Uterus (tissue), 2 donors: ENCODE data around the gene NMD3.

ENCODE experiments used
- CTCF ChIP-seq, 4 experiments: fragments of 200-600 bp in 2 of 4; fragments of 450-650 bp in 2 of 4; sonication (generic) in 2 of 4; IDR thresholded peaks; one replicate each; pipeline ENCODE4 v1.5.1; 2016 to 2019; ENCODE audit warnings: antibody characterized with exemption in 4 of 4, mild to moderate bottlenecking in 2 of 4, moderate library complexity in 1 of 4
- POLR2A ChIP-seq, 2 donors: fragments of 450-650 bp; IDR thresholded peaks; one replicate each; pipeline ENCODE4 v1.6.1; 2016; ENCODE audit warnings: antibody characterized with exemption in 2 of 2, mild to moderate bottlenecking in 1 of 2, moderate library complexity in 1 of 2

GRCh38 chr3:161208931-161209330, 12.2 kb upstream of the NMD3 start:
- TF ChIP-seq CTCF (IDR thresholded peaks at IDR 0.05) = no peak
- no peak for TF ChIP-seq POLR2A (IDR thresholded peaks at IDR 0.05)
